Measurements from ENCODE around the gene ANK3.

ANK3 gene

GRCh38 chr10:60172363-60172990 lies 217.2 kb downstream of the ANK3 start:
- ChIA-PET CTCF (interaction anchor here (1.0 to 3.3 kb wide), 5 partner anchors 17 to 57 kb away, joined by 3 to 12 read pairs (median 5); no protein-coding TSS in a partner anchor), POLR2A (no interaction called here)
- no peak overlapping the region for H3K4me3 ChIP-seq (ENCODE audit: low read depth, low read length)
- no peak for DNase-seq (ENCODE audit: low read depth, low spot score)
- TF ChIP-seq CTCF (IDR thresholded peaks at IDR 0.05; ENCODE audit: insufficient read depth, low read length, missing control alignments) = no peak

- POLR2A ChIA-PET = no interaction called here
- CTCF ChIA-PET = interaction anchor here (1.0 to 3.3 kb wide), 3 partner anchors 16 to 56 kb away, joined by 5 to 12 read pairs (median 5); no protein-coding TSS in a partner anchor
- no peak for DNase-seq (ENCODE audit: low read depth, low spot score)
- no peak overlapping the region for H3K4me3 ChIP-seq (ENCODE audit: low read depth, low read length)
- TF ChIP-seq CTCF (IDR thresholded peaks at IDR 0.05; ENCODE audit: insufficient read depth, low read length, missing control alignments) = no peak
These were observed 218.2 kb downstream of the ANK3 start for GRCh38 chr10:60171436-60172013.

- POLR2A ChIA-PET = interaction anchor here (0.7 kb wide), 1 partner anchor 13 kb away, joined by 4 read pairs; no protein-coding TSS in a partner anchor
- no peak overlapping the region for H3K4me3 ChIP-seq (ENCODE audit: low read depth, low read length)
- CTCF ChIA-PET = interaction anchor here (0.8 to 1.6 kb wide), 5 partner anchors 27 to 548 kb away, joined by 3 to 5 read pairs (median 3); no protein-coding TSS in a partner anchor
- no peak for DNase-seq (ENCODE audit: low read depth, low spot score)
- TF ChIP-seq CTCF (IDR thresholded peaks at IDR 0.05; ENCODE audit: insufficient read depth, low read length, missing control alignments) = no peak
These were observed 219.4 kb downstream of the ANK3 start for GRCh38 chr10:60170250-60170649.

- no peak overlapping the region for H3K4me3 ChIP-seq (ENCODE audit: low read depth, low read length)
- POLR2A ChIA-PET = no interaction called here
- CTCF ChIA-PET = interaction anchor here (1.5 to 1.6 kb wide), 2 partner anchors 29 to 35 kb away, joined by 3 to 5 read pairs; no protein-coding TSS in a partner anchor
- no peak for DNase-seq (ENCODE audit: low read depth, low spot score)
- TF ChIP-seq CTCF (IDR thresholded peaks at IDR 0.05; ENCODE audit: insufficient read depth, low read length, missing control alignments) = no peak
These were observed 220.6 kb downstream of the ANK3 start for GRCh38 chr10:60169111-60169510.

GRCh38 chr10:60167050-60167449 lies 222.6 kb downstream of the ANK3 start:
- DNase-seq (ENCODE audit: low read depth, low spot score) = no peak
- no peak overlapping the region for H3K4me3 ChIP-seq (ENCODE audit: low read depth, low read length)
- ChIA-PET POLR2A (no interaction called here), CTCF (no interaction called here)
- TF ChIP-seq CTCF (IDR thresholded peaks at IDR 0.05; ENCODE audit: insufficient read depth, low read length, missing control alignments) = no peak

- H3K4me3 ChIP-seq (ENCODE audit: low read depth, low read length) = no peak overlapping the region
- ChIA-PET CTCF (interaction anchor here (1.0 to 1.3 kb wide), 3 partner anchors 19 to 281 kb away, joined by 3 to 5 read pairs (median 3); no protein-coding TSS in a partner anchor), POLR2A (no interaction called here)
- no peak for DNase-seq (ENCODE audit: low read depth, low spot score)
- TF ChIP-seq CTCF (IDR thresholded peaks at IDR 0.05; ENCODE audit: insufficient read depth, low read length, missing control alignments) = no peak
These were observed 225.9 kb downstream of the ANK3 start for GRCh38 chr10:60163786-60164185.

Data from AG04449 (cell line).